K562 (cell line): ENCODE data around the gene SDR42E2. TPM values are rescaled to one million over a fixed set of nuclear protein-coding genes. Genes with fewer than 3 reads are reported as not detected.

ENCODE experiments used
- ATAC-seq: fragments of 200-7000 bp; cut with Tn5 transposase; 3 replicates; pipeline ENCODE4 v1.9.1; 2020; ENCODE audit warnings: moderate library complexity
- BruUV-seq: library from RNA; stranded (reverse); fragments of 400-500 nt; replicated peaks from 2 replicates; lab custom pipeline; 2021; lab: Mats Ljungman, UMichigan
- CTCF ChIA-PET: fragments of 300-600 bp; formaldehyde crosslinking; extraction: SDS; loops from one replicate; lab custom pipeline; 2021; ENCODE audit warnings: low intra/inter-chr PET ratio; lab: Yijun Ruan, JAX
- POLR2A ChIA-PET: fragments of 300-600, 350-650 bp; sonication (Branson Sonifier 250); formaldehyde crosslinking; extraction: SDS; loops from one replicate; lab custom pipeline; 2021; ENCODE audit warnings: antibody characterized with exemption, inconsistent platforms; lab: Yijun Ruan, JAX
- DNase-seq, 4 experiments: peaks; one replicate each; pipeline versions ENCODE4 v3.0.0 to v3.0.0-alpha.2; 2011 to 2018; ENCODE audit warnings: low spot score in 3 of 4, mixed read lengths in 3 of 4; ENCODE audit errors: extremely low read depth in 1 of 4
- FAIRE-seq: peaks from 2 replicates; lab custom pipeline; 2011; peaks lifted over from hg19 to GRCh38; lab: Jason Lieb, UNC
- H2AFZ ChIP-seq: 2 replicates; pipeline ENCODE4 v1.6.0; 2011; ENCODE audit warnings: low read depth, low read length, control low read depth, inconsistent platforms
- H3K27ac ChIP-seq: fragments of 200-600 bp; 3 replicates; pipeline ENCODE4 v1.8.0; 2011; ENCODE audit warnings: low read depth, mild to moderate bottlenecking, control low read depth, inconsistent platforms, low read length, moderate library complexity, mixed read lengths; ENCODE audit errors: extremely low read depth
- H3K27me3 ChIP-seq, 2 experiments: fragments of 300-600 bp in 1 of 2; 2 replicates in 1 of 2; 3 replicates in 1 of 2; pipeline versions ENCODE4 v1.6.0 to v1.8.0; 2011; ENCODE audit warnings: inconsistent platforms in 2 of 2, low read length in 2 of 2, mild to moderate bottlenecking in 1 of 2, mixed read lengths in 1 of 2, moderate library complexity in 1 of 2; ENCODE audit not compliant: control insufficient read depth in 2 of 2, insufficient read depth in 2 of 2
- H3K36me3 ChIP-seq: fragments of 300-600 bp; 3 replicates; pipeline ENCODE4 v1.8.0; 2011; ENCODE audit warnings: mild to moderate bottlenecking, low read length, inconsistent platforms; ENCODE audit not compliant: control insufficient read depth, insufficient read depth
- H3K4me1 ChIP-seq, 2 experiments: fragments of 200-600 bp in 1 of 2; replicated peaks in 1 of 2; 2 replicates in 1 of 2; 3 replicates in 1 of 2; pipeline versions ENCODE4 v1.5.1 to v1.8.0; 2011; ENCODE audit warnings: inconsistent platforms in 2 of 2, low read length in 2 of 2, mild to moderate bottlenecking in 1 of 2, mixed read lengths in 1 of 2, moderate library complexity in 1 of 2; ENCODE audit not compliant: control insufficient read depth in 2 of 2, insufficient read depth in 2 of 2
- H3K4me2 ChIP-seq: 2 replicates; pipeline ENCODE4 v1.6.1; 2011; ENCODE audit warnings: low read length, control low read depth, inconsistent platforms, mixed read lengths; ENCODE audit not compliant: insufficient read depth
- H3K4me3 ChIP-seq: fragments of 200-600 bp; sonication (generic), shearing (Covaris generic); 2 replicates; pipeline ENCODE4 v1.5.1; 2016; ENCODE audit warnings: control low read depth, inconsistent platforms
- H3K79me2 ChIP-seq: fragments of 200-600 bp; 3 replicates; pipeline ENCODE4 v1.8.0; 2011; ENCODE audit warnings: low read length, inconsistent platforms; ENCODE audit not compliant: control insufficient read depth, insufficient read depth
- H3K9ac ChIP-seq, 2 experiments: 2 replicates each; pipeline versions ENCODE4 v1.6.0 to v1.6.1; 2011; ENCODE audit warnings: low read depth in 2 of 2, low read length in 2 of 2, control low read depth in 1 of 2, inconsistent platforms in 1 of 2, mild to moderate bottlenecking in 1 of 2, mixed read lengths in 1 of 2; ENCODE audit not compliant: insufficient read depth in 1 of 2
- H3K9me1 ChIP-seq: one replicate; pipeline ENCODE4 v1.6.0; 2011; ENCODE audit warnings: inconsistent platforms, mild to moderate bottlenecking, low read length, moderate library complexity; ENCODE audit not compliant: control insufficient read depth, insufficient read depth
- H3K9me3 ChIP-seq: replicated peaks from 2 replicates; pipeline ENCODE4 v1.5.1; 2011; ENCODE audit warnings: low read depth, low read length, inconsistent platforms; ENCODE audit not compliant: control insufficient read depth, insufficient read depth
- H4K20me1 ChIP-seq: replicated peaks from 2 replicates; pipeline ENCODE4 v1.6.1; 2011; ENCODE audit warnings: low read length, inconsistent platforms, mixed read lengths; ENCODE audit not compliant: control insufficient read depth, insufficient read depth
- FOXM1 ChIP-seq, 2 experiments: fragments of 450-650 bp in 1 of 2; sonication (generic) in 1 of 2; formaldehyde crosslinking in 1 of 2; IDR thresholded peaks; 2 replicates each; pipeline versions ENCODE4 v1.6.1 to v1.9.0; 2017 to 2022; ENCODE audit warnings: low read depth in 2 of 2, mild to moderate bottlenecking in 2 of 2, missing genetic modification reagents in 1 of 2, moderate library complexity in 1 of 2
- HNRNPK ChIP-seq: fragments of 200-400 bp; formaldehyde crosslinking; IDR thresholded peaks from one replicate; pipeline ENCODE4 v1.6.1; 2018; ENCODE audit warnings: mild to moderate bottlenecking, low read depth, low read length; ENCODE audit not compliant: poor library complexity, severe bottlenecking
- KDM5B ChIP-seq: fragments of 200-600 bp; sonication (generic); IDR thresholded peaks from 2 replicates; pipeline ENCODE4 v1.6.1; 2012; ENCODE audit warnings: low read depth, mild to moderate bottlenecking, moderate library complexity, low read length, control low read depth, inconsistent platforms; ENCODE audit not compliant: insufficient replicate concordance
- LCOR ChIP-seq: sonication (generic); formaldehyde crosslinking; IDR thresholded peaks from 2 replicates; pipeline ENCODE4 v1.8.0; 2022; ENCODE audit warnings: mild to moderate bottlenecking, missing genetic modification reagents
- RBM25 ChIP-seq: fragments of 200-400 bp; formaldehyde crosslinking; IDR thresholded peaks from 2 replicates; pipeline ENCODE4 v1.6.1; 2018; ENCODE audit warnings: low read length, low read depth, moderate library complexity; ENCODE audit not compliant: severe bottlenecking
- STAG1 ChIP-seq: sonication (generic); formaldehyde crosslinking; IDR thresholded peaks from 2 replicates; pipeline ENCODE4 v1.5.0; 2020; ENCODE audit warnings: missing genetic modification reagents, borderline replicate concordance
- ZBTB12 ChIP-seq: fragments of 250-450 bp; sonication (Bioruptor Pico); IDR thresholded peaks from 2 replicates; pipeline ENCODE4 v1.4.0; 2020
- ZSCAN29 ChIP-seq: fragments of 450-650 bp; IDR thresholded peaks from 2 replicates; pipeline ENCODE4 v1.6.1; 2017
- WGBS: fragments of 100-300 bp; shearing (Covaris generic); methylation state at CpG from one replicate; pipeline ENCODE4 v1.1.6; 2016; ENCODE audit warnings: low coverage, mixed read lengths; ENCODE audit not compliant: insufficient coverage; ENCODE audit errors: missing lambda C conversion rate; 5-methylcytosine and 5-hydroxymethylcytosine counted together
- in situ Hi-C: fragments of 300-500 bp; cut with MboI; formaldehyde crosslinking; loops from 4 replicates; pipeline ENCODE4 v1.15.0; 2018; ENCODE audit warnings: inconsistent platforms, mixed read lengths
- intact Hi-C: fragments of 100-400 bp; cut with micrococcal nuclease; formaldehyde crosslinking; loops from 2 replicates; pipeline ENCODE4 v1.14.2; 2022
- polyA plus RNA-seq, 8 experiments: library from polyadenylated mRNA; depleted of rRNA in 4 of 8; stranded (reverse) in 5 of 8; unstranded in 3 of 8; fragments of >200 nt; fragmentation: Nextera tagmentation in 2 of 8; fragmentation: Illumina TruSeq in 1 of 8; extraction: Ambion mirVana in 2 of 8; extraction: Trizol in 1 of 8; gene quantifications; 2 replicates each; pipeline versions ENCODE4 v1.2.1 to v1.2.3, GENCODE V29; 2011 to 2014; ENCODE audit warnings: inconsistent platforms in 1 of 8, missing spikeins in 1 of 8
- total RNA-seq, 7 experiments: library from RNA; depleted of rRNA in 6 of 7; stranded (reverse); fragments of >200 nt in 6 of 7; fragmentation: Illumina TruSeq in 2 of 7; extraction: Trizol in 2 of 7; gene quantifications; 2 replicates each; pipeline versions ENCODE4 v1.2.1 to v1.2.3, GENCODE V29; 2011 to 2021; ENCODE audit warnings: low replicate concordance in 1 of 7
- TF ChIP-seq, protein P1 (sequence below), 2 experiments: fragments of 450-650 bp in 1 of 2; sonication (generic) in 1 of 2; formaldehyde crosslinking in 1 of 2; IDR thresholded peaks; 2 replicates each; pipeline versions ENCODE4 v1.7.1 to v1.9.0; 2016 to 2022; ENCODE audit warnings: inconsistent platforms in 1 of 2, mild to moderate bottlenecking in 1 of 2, missing genetic modification reagents in 1 of 2

Gene SDR42E2
- total and polyA plus RNA-seq, 9 of the 15 experiments (the other 6 are each of a cell fraction or from before 2014, with no cell fraction given): 0.03 to 0.07 (median 0.04) TPM; not detected in 4

GRCh38 chr16:22190776-22191531, 28.6 kb downstream of the SDR42E2 start:
- Histone ChIP-seq H3K79me2 (no peaks in the 10 kb centered on the region; the same call in 2 of the 3 replicates), H3K9ac (peak overlapping the region; percentile 90 to 92), H3K4me1 (peaks cover 25 to 32% of the 10 kb centered on the region in 2 experiments; a peak in 4 of 5 replicates), H3K36me3 (no peaks in the 10 kb centered on the region; the same call in 2 of the 3 replicates), H3K9me3 (no peaks in the 10 kb centered on the region), H2AFZ (peak overlapping the region; percentile 98), H3K9me1 (no peaks in the 10 kb centered on the region), H3K4me3 (peak overlapping the region; percentile 59), H3K27ac (peak overlapping the region; percentile 96), H3K4me2 (peak overlapping the region; percentile 95), H4K20me1 (no peaks in the 10 kb centered on the region), H3K27me3 (no peaks in the 10 kb centered on the region; a peak in 1 of 5 replicates)
- peak; percentile 90 to 98 (median 93) for DNase-seq
- intact Hi-C loops: no loop called here
- ChIA-PET CTCF (interaction anchor here (1.4 kb wide), 1 partner anchor 106 kb away, joined by 5 read pairs; the partner anchor contains the start of gene POLR3E), POLR2A (interaction anchor here (0.6 to 2.4 kb wide), 8 partner anchors 11 to 888 kb away, joined by 3 to 13 read pairs (median 4); partner anchors contain the start of gene POLR3E)
- peak; percentile 99 for FAIRE-seq
- no TSS peak for BruUV-seq
- in situ Hi-C loops: no loop called here
- under 1% methylated on average over 34 of the region's 43 CpGs for WGBS
- peak; percentile 84 for ATAC-seq
- TF ChIP-seq FOXM1 (IDR thresholded peaks at IDR 0.05; ENCODE audit: low read depth) (no peak), FOXM1 (CRISPR knock-in tag; IDR thresholded peaks at IDR 0.05; ENCODE audit: low read depth) (no peak), RBM25 (peak; percentile 24), STAG1 (CRISPR knock-in tag) (no peak), LCOR (CRISPR knock-in tag) (no peak), ZSCAN29 (no peak), HNRNPK (no peak), KDM5B (peak; percentile 85), ZBTB12 (CRISPR knock-in tag) (peak; percentile 59; the same call in 1 of the 2 replicates)
- TF ChIP-seq, protein P1, sequence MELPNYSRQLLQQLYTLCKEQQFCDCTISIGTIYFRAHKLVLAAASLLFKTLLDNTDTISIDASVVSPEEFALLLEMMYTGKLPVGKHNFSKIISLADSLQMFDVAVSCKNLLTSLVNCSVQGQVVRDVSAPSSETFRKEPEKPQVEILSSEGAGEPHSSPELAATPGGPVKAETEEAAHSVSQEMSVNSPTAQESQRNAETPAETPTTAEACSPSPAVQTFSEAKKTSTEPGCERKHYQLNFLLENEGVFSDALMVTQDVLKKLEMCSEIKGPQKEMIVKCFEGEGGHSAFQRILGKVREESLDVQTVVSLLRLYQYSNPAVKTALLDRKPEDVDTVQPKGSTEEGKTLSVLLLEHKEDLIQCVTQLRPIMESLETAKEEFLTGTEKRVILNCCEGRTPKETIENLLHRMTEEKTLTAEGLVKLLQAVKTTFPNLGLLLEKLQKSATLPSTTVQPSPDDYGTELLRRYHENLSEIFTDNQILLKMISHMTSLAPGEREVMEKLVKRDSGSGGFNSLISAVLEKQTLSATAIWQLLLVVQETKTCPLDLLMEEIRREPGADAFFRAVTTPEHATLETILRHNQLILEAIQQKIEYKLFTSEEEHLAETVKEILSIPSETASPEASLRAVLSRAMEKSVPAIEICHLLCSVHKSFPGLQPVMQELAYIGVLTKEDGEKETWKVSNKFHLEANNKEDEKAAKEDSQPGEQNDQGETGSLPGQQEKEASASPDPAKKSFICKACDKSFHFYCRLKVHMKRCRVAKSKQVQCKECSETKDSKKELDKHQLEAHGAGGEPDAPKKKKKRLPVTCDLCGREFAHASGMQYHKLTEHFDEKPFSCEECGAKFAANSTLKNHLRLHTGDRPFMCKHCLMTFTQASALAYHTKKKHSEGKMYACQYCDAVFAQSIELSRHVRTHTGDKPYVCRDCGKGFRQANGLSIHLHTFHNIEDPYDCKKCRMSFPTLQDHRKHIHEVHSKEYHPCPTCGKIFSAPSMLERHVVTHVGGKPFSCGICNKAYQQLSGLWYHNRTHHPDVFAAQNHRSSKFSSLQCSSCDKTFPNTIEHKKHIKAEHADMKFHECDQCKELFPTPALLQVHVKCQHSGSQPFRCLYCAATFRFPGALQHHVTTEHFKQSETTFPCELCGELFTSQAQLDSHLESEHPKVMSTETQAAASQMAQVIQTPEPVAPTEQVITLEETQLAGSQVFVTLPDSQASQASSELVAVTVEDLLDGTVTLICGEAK (IDR thresholded peaks at IDR 0.05): no peak
- TF ChIP-seq, protein P1 (CRISPR knock-in tag; IDR thresholded peaks at IDR 0.05): no peak
